ENCODE data around the gene EDC4.

EDC4 gene

DNA sequence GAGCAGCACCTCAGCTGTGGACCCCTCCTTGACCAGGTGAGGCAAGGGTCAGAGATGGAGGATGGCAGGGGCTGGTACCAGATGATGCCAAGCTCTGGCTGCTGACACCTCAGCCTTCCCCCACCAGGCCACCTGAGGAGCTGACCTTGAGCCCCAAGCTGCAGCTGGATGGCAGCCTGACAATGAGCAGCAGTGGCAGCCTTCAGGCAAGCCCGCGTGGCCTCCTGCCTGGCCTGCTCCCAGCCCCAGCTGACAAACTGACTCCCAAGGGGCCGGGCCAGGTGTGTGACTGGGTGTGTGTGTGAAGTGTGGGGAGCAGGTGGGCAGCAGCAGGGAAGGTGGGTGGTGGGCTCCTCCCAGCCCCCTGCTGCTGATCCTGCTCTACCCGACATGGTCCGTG is 7.1 kb downstream of the EDC4 start:
- no peak for DNase-seq (ENCODE audit: low read depth)

DNA sequence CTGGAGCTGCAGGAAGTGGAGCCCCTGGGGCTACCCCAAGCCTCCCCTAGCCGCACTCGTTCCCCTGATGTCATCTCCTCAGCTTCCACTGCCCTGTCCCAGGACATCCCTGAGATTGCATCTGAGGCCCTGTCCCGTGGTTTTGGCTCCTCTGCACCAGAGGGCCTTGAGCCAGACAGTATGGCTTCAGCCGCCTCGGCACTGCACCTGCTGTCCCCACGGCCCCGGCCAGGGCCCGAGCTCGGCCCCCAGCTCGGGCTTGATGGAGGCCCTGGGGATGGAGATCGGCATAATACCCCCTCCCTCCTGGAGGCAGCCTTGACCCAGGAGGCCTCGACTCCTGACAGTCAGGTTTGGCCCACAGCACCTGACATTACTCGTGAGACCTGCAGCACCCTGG is 7.7 kb downstream of the EDC4 start:
- DNase-seq (ENCODE audit: low read depth): no peak

DNA sequence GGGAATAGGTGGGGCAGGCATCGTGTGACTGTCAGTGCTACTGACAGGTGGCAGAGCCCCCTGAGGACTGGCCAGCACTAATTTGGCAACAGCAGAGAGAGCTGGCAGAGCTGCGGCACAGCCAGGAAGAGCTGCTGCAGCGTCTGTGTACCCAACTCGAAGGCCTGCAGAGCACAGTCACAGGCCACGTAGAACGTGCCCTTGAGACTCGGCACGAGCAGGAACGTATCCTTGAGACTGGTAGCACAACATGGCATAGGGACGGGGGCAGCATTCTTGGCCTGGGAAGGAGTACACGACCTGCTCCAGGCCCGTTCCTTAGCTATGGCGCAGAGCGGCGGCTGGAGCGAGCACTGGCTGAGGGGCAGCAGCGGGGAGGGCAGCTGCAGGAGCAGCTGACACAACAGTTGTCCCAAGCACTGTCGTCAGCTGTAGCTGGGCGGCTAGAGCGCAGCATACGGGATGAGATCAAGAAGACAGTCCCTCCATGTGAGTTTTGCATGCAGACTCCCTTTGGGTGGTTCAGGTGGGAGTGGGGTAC is 8.8 kb downstream of the EDC4 start:
- no peak for DNase-seq (ENCODE audit: low read depth)

DNA sequence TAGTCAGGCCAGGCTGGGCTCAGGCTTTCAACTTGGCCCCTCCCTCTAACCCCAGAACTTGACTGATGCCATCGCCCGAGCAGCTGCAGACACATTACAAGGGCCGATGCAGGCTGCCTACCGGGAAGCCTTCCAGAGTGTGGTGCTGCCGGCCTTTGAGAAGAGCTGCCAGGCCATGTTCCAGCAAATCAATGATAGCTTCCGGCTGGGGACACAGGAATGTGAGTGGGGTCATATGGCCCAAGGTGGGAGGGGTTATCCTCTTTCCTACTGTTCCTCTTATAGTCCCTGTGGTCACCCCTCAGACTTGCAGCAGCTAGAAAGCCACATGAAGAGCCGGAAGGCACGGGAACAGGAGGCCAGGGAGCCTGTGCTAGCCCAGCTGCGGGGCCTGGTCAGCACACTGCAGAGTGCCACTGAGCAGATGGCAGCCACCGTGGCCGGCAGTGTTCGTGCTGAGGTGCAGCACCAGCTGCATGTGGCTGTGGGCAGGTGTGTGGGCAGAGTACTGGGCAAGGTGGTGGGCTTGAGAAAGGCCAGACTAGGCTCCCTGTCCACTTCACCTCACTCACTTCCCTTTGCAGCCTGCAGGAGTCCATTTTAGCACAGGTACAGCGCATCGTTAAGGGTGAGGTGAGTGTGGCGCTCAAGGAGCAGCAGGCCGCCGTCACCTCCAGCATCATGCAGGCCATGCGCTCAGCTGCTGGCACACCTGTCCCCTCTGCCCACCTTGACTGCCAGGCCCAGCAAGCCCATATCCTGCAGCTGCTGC is 9.7 kb downstream of the EDC4 start:
- DNase-seq (ENCODE audit: low read depth): no peak

DNA sequence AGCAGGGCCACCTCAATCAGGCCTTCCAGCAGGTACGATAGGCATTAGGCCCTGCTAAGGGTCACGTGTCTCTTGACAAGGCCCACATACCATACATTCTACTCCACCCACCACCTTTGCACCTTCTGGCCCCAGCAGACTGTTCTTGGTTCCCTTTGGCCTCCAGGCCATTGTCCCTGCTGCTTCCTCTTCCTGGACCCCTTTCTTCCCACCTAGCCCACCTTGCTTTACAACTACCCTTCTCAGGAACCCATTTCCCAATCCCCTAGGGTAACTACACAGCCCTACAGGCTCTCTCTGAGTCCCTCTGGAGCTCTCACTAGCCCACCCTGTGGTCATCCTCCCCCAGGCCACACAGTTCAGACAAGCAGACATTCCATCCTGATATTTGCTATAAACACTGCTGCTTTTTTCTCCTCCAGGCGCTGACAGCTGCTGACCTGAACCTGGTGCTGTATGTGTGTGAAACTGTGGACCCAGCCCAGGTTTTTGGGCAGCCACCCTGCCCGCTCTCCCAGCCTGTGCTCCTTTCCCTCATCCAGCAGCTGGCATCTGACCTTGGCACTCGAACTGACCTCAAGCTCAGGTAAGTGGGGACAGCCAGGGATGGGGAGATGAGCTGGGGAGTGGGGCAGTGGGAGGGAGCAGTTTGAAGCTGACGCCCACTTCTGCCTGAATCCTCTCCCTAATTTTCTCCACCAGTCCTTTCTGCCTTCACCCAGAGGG is 10.5 kb downstream of the EDC4 start:
- no peak for DNase-seq (ENCODE audit: low read depth)

DNA sequence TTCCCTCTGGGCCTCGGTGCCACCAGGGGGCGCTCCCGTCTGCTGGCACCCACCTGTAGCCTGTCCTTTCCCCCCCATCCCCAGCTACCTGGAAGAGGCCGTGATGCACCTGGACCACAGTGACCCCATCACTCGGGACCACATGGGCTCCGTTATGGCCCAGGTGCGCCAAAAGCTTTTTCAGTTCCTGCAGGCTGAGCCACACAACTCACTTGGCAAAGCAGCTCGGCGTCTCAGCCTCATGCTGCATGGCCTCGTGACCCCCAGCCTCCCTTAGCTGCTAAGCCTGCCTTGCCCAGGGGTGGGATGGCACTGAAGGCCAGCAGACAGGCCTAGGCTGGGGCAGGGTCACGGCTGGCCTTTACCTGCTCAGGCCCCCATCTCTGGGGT is 11.0 kb downstream of the EDC4 start:
- peak; percentile 45 for DNase-seq (ENCODE audit: low read depth)

DNA sequence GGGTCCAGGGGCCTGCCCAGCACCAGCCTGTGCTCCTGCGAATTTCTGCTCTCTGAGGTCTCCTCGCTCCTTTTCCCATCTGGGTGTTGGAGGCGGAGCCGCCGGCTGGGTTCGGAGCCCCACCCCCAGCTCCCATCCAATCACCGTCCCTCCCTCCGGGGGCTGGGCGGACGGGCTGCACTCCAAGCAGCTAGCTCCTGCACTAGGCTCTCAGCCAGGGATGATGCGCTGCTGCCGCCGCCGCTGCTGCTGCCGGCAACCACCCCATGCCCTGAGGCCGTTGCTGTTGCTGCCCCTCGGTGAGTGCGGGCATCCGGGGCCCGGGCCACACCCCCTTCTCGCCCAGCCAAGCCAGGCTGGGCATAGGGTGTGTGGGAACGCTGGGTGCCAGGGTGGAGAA is 11.8 kb downstream of the EDC4 start, which contains the start of gene NRN1L:
TSS of gene NRN1L (plus strand) at position 202 of the 400 bp plus-strand sequence. CDS start at position 221, 19 bp downstream.
- peak; percentile 93 for DNase-seq (ENCODE audit: low read depth)

DNA sequence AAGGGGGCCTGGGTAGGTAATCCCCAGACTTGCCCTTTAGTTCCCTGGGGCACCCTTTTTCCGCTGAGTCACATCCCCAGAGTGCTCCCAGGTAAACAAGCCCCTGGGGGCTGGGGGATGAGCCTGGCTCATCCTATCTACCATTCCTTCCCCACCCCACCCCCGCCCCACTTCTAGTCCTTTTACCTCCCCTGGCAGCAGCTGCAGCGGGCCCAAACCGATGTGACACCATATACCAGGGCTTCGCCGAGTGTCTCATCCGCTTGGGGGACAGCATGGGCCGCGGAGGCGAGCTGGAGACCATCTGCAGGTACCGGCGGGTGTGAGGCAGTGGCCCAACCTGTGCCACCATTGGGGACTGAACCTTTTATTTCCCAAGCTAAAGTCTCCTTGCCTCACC is 12.7 kb downstream of the EDC4 start:
- no peak for DNase-seq (ENCODE audit: low read depth)

DNA sequence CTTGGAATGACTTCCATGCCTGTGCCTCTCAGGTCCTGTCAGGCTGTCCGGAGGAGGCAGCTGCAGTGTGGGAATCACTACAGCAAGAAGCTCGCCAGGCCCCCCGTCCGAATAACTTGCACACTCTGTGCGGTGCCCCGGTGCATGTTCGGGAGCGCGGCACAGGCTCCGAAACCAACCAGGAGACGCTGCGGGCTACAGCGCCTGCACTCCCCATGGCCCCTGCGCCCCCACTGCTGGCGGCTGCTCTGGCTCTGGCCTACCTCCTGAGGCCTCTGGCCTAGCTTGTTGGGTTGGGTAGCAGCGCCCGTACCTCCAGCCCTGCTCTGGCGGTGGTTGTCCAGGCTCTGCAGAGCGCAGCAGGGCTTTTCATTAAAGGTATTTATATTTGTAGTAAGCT is 13.1 kb downstream of the EDC4 start:
- no peak for DNase-seq (ENCODE audit: low read depth)

DNA sequence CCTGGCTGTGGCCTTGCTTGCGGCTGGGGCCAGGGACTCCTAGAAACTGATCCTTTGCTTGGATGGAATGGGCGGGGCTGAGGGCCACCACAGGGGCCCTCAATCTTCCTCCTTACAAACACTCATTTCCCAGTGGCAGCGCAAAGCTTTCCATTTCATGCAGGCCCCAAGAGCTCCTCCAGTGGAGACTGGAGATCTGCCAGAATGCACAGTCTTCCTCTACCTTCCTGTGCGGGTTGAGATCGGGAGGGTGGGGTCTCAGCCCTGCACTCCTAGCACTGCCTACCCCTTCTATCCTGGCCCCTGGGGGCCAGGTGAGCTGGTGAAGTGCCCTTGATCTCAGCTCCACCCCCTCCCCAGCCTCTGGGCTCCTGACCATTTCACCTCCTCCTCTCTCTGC is 13.5 kb downstream of the EDC4 start:
- DNase-seq (ENCODE audit: low read depth): no peak

DNA sequence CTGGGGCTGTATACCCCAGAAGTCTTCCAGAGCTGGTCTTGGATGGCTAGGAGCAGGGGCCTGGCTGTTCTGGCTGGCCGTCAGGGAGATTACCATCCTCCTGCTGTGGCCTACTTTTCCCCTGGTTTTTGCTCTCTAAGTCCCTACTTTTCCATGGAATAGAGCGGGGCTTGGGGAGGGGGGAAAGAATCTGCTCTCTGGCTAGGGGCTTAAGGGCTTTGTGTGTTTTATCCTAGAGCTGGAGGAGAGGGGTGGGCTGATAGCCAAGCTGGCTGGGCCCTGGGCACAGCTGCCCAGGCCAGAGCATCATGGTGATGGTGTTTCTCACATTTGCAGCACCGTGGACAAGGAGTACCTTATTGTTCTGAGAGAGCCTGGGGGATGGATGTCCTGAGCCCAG is 15.5 kb downstream of the EDC4 start:
- DNase-seq (ENCODE audit: low read depth): no peak

DNA sequence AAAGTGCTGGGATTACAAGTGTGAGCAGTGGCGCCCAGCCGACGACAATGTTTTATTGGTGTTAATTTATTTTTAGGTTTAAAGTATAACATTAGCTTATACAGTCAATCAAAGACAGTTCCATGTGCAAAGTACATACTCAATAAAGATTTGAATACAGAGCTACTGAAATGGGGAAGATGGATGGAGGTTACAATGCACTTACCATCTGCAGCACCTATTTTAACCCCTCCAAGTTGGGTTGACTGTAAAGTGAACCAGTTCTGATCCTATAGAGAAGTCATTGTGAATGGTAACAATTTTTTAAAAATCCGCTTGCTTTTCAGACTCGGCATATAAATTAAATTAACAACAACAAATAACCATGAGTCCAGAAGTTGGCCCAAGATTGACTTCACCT is 19.5 kb downstream of the EDC4 start:
- no peak for DNase-seq (ENCODE audit: low read depth)

DNA sequence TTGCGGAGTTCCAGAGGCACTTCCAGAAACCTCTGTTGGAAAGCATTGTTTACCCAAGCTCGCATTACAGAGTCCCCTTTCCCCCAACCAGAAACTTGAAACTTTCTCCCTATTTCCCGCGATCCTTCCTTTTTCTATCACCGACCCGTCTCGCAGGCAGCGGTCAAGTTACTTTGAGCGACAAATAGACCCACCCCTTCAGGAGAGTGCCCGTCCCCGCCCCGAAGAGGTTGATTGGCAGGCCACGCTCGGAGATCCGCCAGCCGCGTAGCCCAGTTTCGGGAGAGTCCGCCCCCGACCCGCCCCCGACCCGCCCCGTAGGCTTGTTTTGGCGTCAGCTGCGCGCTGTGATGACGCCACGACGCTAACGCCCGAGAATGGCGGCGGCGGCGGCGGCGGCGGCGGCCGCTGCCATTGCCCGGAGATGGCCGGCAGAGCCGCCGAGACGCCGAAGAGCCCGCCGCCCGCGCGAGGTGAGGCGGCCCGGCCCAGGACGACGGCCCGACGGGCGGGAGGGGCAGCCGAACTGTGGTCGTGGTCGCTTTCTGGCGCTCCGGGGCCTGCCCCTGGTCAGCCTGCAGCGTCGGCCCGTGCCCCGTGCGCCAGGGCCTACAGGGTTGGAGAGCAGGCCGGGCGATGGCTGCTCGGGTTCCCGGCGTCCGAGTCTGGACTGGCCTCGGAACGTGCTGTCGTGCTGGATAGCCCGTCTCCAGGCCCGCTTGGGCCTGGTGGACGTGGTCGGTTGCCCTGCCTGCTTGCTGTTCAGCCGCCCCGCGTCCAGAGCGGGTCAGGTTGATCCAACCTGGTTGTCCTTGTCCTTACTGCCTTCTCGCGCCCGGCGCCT is 20.3 kb downstream of the EDC4 start, which contains the start of gene PSKH1:
TSS of gene PSKH1 (plus strand) at position 356 of the 844 bp plus-strand sequence. CDS start 15,496 bp downstream, outside the sequence.
- peak; percentile 97 for DNase-seq (ENCODE audit: low read depth)

DNA sequence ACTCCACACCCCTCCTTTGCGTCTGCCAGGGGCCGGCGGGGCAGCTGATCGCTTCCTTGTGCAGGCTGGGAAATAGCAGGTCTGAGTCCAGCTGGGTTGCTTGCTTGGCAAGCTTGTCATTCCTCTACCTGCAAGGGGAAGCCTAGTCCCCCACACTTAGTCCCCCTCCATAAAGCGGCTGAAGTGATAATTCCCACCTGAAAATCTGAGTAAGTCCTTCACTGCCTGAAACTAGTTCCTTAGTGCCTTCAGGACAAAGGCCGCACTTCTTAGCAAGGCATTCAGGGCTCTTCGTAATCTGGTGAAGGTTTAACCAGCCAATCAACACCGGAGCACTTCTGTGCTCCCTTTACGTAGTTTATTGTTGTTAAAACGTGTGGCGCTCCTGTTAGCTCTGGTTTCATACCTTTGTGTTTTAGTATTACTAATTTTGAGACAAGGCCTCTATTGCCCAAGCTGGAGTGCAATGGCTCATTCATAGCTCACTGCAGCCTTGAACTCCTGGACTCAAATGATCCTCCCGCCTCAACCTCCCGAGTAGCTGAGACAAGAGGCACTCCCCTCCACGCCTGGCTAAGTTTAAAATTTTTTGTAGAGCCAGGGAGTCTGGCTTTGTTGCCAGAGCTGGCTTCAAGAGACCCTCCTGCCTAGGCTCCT is 21.0 kb downstream of the EDC4 start:
- peak; percentile 40 for DNase-seq (ENCODE audit: low read depth)

DNA sequence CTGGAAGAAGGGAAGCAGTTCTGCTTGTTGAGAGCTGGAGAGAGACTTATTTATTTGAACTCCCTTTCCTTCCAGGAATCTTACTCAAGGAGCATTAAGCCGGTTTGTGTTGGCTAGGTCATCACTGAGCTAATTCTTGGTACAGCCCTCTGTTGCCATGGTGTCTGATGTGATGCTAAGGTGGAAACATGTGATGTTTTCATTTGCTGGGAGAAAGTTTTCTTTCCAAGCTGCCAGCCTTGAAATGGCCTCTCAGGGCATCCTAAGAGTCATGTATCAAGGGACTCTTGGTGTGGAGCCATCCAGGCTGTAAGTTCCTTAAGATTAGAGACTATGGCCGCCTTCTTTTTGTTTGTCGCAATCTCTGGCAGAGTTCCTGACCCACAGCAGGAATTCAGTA is 24.4 kb downstream of the EDC4 start:
- DNase-seq (ENCODE audit: low read depth): peak; percentile 71

DNA sequence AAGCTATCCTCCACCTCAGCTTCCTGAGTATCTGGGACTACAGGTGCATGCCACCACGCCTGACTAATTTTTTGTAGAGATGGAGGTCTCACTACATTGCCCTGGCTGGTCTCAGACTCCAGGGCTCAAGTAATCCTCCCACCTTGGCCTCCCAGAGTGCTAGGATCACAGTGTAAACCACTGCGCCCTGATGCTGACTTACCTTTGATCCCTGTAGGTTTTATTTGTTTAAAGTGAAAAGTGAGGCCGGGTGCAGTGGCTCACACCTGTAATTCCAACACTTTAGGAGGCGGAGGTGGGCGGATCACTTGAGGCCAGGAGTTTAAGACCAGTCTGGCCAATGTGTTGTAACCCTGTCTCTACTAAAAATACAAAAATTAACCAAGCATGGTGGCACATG is 28.9 kb downstream of the EDC4 start:
- no peak for DNase-seq (ENCODE audit: low read depth)

DNA sequence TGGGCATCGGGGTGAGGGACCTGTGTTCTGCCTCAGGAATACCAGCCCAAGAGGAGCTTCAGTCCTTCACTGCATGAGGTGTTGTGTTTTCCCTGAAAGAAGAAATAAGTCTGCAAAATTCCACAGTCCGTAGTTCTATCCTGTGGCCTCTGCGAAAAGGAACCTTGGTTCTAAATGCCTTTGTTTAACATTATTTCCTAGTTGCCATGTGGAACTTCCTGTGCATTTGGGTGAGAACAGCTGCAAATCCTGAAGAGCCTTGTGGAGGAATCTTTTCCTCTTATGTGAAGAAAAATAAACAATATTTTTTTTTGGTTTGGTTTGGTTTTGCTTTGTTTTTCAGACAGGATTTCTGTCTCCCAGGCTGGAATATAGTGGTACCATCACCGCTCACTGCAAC is 30.0 kb downstream of the EDC4 start:
- no peak for DNase-seq (ENCODE audit: low read depth)

DNA sequence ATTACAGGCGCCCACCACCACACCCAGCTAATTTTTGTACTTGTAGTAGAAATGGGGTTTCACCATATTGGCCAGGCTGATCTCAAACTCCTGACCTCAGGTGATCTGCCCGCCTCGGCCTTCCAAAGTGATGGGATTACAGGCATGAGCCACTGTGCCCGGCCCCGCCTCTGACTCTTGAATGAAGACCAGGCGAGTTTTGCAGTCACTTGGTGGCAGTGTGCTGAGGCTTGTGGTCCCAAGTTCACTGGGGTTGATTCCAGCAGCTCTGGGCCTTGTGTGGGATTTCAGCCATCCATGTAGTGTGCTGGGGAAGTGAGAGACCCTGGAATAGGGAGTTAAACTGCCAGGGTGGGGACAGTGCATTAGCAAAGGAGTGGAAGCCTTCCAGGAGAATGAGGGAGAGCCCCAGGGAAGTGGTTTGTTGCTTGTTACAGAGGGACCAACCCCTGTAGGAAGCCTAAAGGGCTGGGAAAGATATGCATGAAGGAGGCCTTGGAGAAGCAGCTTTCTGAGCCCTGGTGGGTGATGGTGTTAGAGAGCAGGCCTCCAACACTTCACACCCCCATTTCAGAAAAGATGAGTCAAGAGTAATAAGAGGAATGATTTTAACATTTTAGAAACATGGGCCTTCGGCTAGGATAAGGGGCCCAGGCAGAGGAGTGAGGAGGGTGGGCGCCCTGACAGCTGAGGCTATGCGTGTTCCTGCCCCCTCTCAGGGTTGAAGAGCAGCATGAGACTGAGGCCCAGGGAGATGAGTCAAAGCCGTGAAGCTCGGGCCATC is 34.7 kb downstream of the EDC4 start:
- DNase-seq (ENCODE audit: low read depth): no peak

DNA sequence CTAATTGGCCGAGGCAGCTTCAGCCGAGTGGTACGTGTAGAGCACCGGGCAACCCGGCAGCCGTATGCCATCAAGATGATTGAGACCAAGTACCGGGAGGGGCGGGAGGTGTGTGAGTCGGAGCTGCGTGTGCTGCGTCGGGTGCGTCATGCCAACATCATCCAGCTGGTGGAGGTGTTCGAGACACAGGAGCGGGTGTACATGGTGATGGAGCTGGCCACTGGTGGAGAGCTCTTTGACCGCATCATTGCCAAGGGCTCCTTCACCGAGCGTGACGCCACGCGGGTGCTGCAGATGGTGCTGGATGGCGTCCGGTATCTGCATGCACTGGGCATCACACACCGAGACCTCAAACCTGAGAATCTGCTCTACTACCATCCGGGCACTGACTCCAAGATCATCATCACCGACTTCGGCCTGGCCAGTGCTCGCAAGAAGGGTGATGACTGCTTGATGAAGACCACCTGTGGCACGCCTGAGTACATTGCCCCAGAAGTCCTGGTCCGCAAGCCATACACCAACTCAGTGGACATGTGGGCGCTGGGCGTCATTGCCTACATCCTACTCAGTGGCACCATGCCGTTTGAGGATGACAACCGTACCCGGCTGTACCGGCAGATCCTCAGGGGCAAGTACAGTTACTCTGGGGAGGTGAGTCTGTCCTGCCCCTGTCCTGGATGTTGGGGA is 36.3 kb downstream of the EDC4 start:
- DNase-seq (ENCODE audit: low read depth): no peak

DNA sequence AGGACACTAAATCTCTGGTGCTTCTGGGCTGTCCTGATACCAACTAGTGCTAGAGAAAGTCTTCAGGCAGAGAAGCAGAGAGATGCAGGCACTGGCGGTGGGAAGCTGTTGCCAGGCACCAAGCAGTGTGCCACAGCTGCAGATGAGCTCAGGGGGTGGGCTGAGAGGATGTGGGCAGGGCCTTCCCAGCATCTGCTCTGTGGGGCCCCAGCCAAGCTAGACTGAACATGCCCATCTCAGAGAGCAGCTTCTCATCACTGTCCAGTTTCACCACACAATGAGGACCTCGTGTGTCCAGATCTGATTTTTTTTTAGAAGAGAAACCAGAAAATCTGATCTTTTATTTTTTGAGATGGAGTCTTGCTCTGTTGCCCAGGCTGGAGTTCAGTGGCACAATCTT is 37.3 kb downstream of the EDC4 start:
- DNase-seq (ENCODE audit: low read depth): peak; percentile 58
